Measurements from ENCODE around the gene NUP62.
"Not testable (repeated sequence)": the region's sequence is repeated elsewhere in the genome, so short reads cannot be mapped to it uniquely, and the experiment has no call there.

The NUP62 gene

GRCh38 chr19:49927526-49928264 is 1.6 kb downstream of the NUP62 start:
- ChIA-PET CTCF (interaction anchor here (1.1 to 2.5 kb wide), 4 partner anchors 8 to 47 kb away, joined by 3 to 8 read pairs (median 5); no protein-coding TSS in a partner anchor), POLR2A (interaction anchor here (0.9 to 2.3 kb wide), 2 partner anchors 16 to 30 kb away, joined by 3 to 15 read pairs; partner anchors contain the start of gene IL4I1)
- H3K4me3 ChIP-seq (ENCODE audit: control insufficient read depth in 1 of 7, extremely low read depth in 1 of 7, insufficient read depth in 4 of 7, low read depth in 2 of 7, low read length in 6 of 7), result peak overlapping the region in 3 of 7 experiments; percentile 26 to 93 (median 53)
- peak overlapping the region; percentile 29 to 71 for H3K27ac ChIP-seq (ENCODE audit: insufficient read depth in 1 of 2, low read depth in 1 of 2, low read length in 2 of 2, poor library complexity in 1 of 2, severe bottlenecking in 2 of 2)
- no peaks in the 10 kb centered on the region for H3K27me3 ChIP-seq (replicated peaks in 2 of 5; ENCODE audit: control insufficient read depth in 4 of 5, insufficient read depth in 5 of 5, low read length in 4 of 5)
- no peaks in the 10 kb centered on the region for H3K9me3 ChIP-seq (ENCODE audit: control extremely low read depth in 1 of 5, control insufficient read depth in 4 of 5, insufficient read depth in 2 of 5, low read depth in 1 of 5, low read length in 4 of 5)
- peaks cover 7 to 53% (median 32%) of the 10 kb centered on the region in 4 experiments for H3K36me3 ChIP-seq (ENCODE audit: control insufficient read depth in 4 of 4, insufficient read depth in 4 of 4, low read length in 3 of 4)
- DNase-seq, result no peak
- H3K4me1 ChIP-seq (ENCODE audit: control extremely low read depth in 1 of 4, control insufficient read depth in 4 of 4, insufficient read depth in 4 of 4, low read length in 3 of 4), result peaks cover 3 to 34% (median 27%) of the 10 kb centered on the region in 4 experiments
- WGBS (ENCODE audit: insufficient coverage), result 94% methylated on average over 11 of the region's 14 CpGs

DNA sequence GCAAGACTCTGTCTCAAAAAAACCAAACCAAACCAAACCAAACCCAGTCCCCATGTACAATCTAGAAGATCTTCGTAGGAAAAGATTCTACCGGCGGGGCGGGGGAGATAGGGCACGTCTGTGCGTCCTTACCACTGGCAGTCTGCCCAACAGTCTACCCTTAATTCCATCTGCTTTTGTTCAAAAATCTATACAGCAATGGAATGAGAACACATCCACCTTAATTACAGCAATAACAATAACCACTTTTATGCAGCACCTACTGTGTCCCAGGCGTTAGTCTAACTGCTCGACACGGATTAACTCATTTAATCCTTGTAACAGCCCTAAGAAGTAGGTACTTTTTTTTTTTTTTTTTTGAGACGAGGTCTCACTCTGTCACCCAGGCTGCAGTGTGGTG is 2.8 kb downstream of the NUP62 start:
- Histone ChIP-seq H3K36me3 (ENCODE audit: control insufficient read depth in 4 of 4, insufficient read depth in 4 of 4, low read length in 3 of 4) (peaks cover 7 to 58% (median 38%) of the 10 kb centered on the region in 4 experiments), H3K9me3 (ENCODE audit: control extremely low read depth in 1 of 5, control insufficient read depth in 4 of 5, insufficient read depth in 2 of 5, low read depth in 1 of 5, low read length in 4 of 5) (no peaks in the 10 kb centered on the region), H3K27ac (ENCODE audit: insufficient read depth in 1 of 2, low read depth in 1 of 2, low read length in 2 of 2, poor library complexity in 1 of 2, severe bottlenecking in 2 of 2) (peak overlapping the region in 1 of 2 experiments; percentile 71), H3K4me1 (ENCODE audit: control extremely low read depth in 1 of 4, control insufficient read depth in 4 of 4, insufficient read depth in 4 of 4, low read length in 3 of 4) (peaks cover 3 to 32% (median 30%) of the 10 kb centered on the region in 4 experiments), H3K27me3 (replicated peaks in 2 of 5; ENCODE audit: control insufficient read depth in 4 of 5, insufficient read depth in 5 of 5, low read length in 4 of 5) (no peaks in the 10 kb centered on the region), H3K4me3 (ENCODE audit: control insufficient read depth in 1 of 7, extremely low read depth in 1 of 7, insufficient read depth in 4 of 7, low read depth in 2 of 7, low read length in 6 of 7) (no peak overlapping the region)
- DNase-seq, result no peak
- CTCF ChIA-PET, result interaction anchor here (1.2 kb wide), 1 partner anchor 9 kb away, joined by 4 read pairs; no protein-coding TSS in a partner anchor
- POLR2A ChIA-PET, result no interaction called here
- 94% methylated on average over 7 of the region's 10 CpGs for WGBS (ENCODE audit: insufficient coverage)

DNA sequence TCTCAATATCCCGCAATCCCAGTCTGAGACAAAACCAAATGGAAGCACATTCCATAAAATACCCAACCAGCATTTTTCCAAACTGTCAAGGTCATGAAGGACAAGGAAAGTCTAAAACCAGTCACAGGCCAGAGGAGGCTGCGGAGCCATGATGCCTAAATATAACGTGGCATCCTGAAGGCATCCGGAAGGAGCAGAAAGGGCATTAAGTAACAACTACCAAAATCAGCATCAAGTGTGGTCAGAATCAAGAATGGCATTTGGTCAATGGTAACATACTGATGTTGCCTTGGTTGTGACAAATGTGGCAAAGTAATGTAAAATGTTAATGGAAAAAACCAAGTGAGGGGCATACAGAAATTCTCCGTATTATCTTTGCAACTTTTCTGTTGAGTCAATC is 3.8 kb downstream of the NUP62 start:
- ChIA-PET CTCF (no interaction called here), POLR2A (no interaction called here)
- H3K4me1 ChIP-seq (ENCODE audit: control extremely low read depth in 1 of 4, control insufficient read depth in 4 of 4, insufficient read depth in 4 of 4, low read length in 3 of 4), result peaks cover 3 to 32% (median 28%) of the 10 kb centered on the region in 4 experiments
- no peak overlapping the region for H3K27ac ChIP-seq (ENCODE audit: insufficient read depth in 1 of 2, low read depth in 1 of 2, low read length in 2 of 2, poor library complexity in 1 of 2, severe bottlenecking in 2 of 2)
- DNase-seq, result no peak
- 100% methylated on average over 2 of the region's 5 CpGs for WGBS (ENCODE audit: insufficient coverage)
- H3K9me3 ChIP-seq (ENCODE audit: control extremely low read depth in 1 of 5, control insufficient read depth in 4 of 5, insufficient read depth in 2 of 5, low read depth in 1 of 5, low read length in 4 of 5), result no peaks in the 10 kb centered on the region
- H3K4me3 ChIP-seq (ENCODE audit: control insufficient read depth in 1 of 7, extremely low read depth in 1 of 7, insufficient read depth in 4 of 7, low read depth in 2 of 7, low read length in 6 of 7), result no peak overlapping the region
- H3K27me3 ChIP-seq (replicated peaks in 2 of 5; ENCODE audit: control insufficient read depth in 4 of 5, insufficient read depth in 5 of 5, low read length in 4 of 5), result no peaks in the 10 kb centered on the region
- H3K36me3 ChIP-seq (ENCODE audit: control insufficient read depth in 4 of 4, insufficient read depth in 4 of 4, low read length in 3 of 4), result peaks cover 7 to 64% (median 43%) of the 10 kb centered on the region in 4 experiments

GRCh38 chr19:49924881-49925210 is 4.5 kb downstream of the NUP62 start:
- H3K4me1 ChIP-seq (ENCODE audit: control extremely low read depth in 1 of 4, control insufficient read depth in 4 of 4, insufficient read depth in 4 of 4, low read length in 3 of 4), result peaks cover 3 to 28% (median 26%) of the 10 kb centered on the region in 4 experiments
- DNase-seq; H3K27me3 ChIP-seq (replicated peaks in 2 of 5; ENCODE audit: control insufficient read depth in 4 of 5, insufficient read depth in 5 of 5, low read length in 4 of 5); H3K9me3 ChIP-seq (ENCODE audit: control extremely low read depth in 1 of 5, control insufficient read depth in 4 of 5, insufficient read depth in 2 of 5, low read depth in 1 of 5, low read length in 4 of 5); POLR2A ChIA-PET; CTCF ChIA-PET; H3K4me3 ChIP-seq (ENCODE audit: control insufficient read depth in 1 of 7, extremely low read depth in 1 of 7, insufficient read depth in 4 of 7, low read depth in 2 of 7, low read length in 6 of 7): not testable (repeated sequence)
- H3K36me3 ChIP-seq (ENCODE audit: control insufficient read depth in 4 of 4, insufficient read depth in 4 of 4, low read length in 3 of 4), result peaks cover 9 to 66% (median 44%) of the 10 kb centered on the region in 4 experiments
- H3K27ac ChIP-seq (ENCODE audit: insufficient read depth in 1 of 2, low read depth in 1 of 2, low read length in 2 of 2, poor library complexity in 1 of 2, severe bottlenecking in 2 of 2), result peak overlapping the region in 1 of 2 experiments; percentile 45
- WGBS (ENCODE audit: insufficient coverage), result 98% methylated on average over 7 of the region's 13 CpGs

- H3K9me3 ChIP-seq (ENCODE audit: control extremely low read depth in 1 of 5, control insufficient read depth in 4 of 5, insufficient read depth in 2 of 5, low read depth in 1 of 5, low read length in 4 of 5), result no peaks in the 10 kb centered on the region
- ChIA-PET POLR2A (no interaction called here), CTCF (no interaction called here)
- DNase-seq, result no peak
- no peaks in the 10 kb centered on the region for H3K27me3 ChIP-seq (replicated peaks in 2 of 5; ENCODE audit: control insufficient read depth in 4 of 5, insufficient read depth in 5 of 5, low read length in 4 of 5)
- WGBS (ENCODE audit: insufficient coverage), result 93% methylated on average over 15 of the region's 25 CpGs
- peak overlapping the region in 1 of 2 experiments; percentile 45 for H3K27ac ChIP-seq (ENCODE audit: insufficient read depth in 1 of 2, low read depth in 1 of 2, low read length in 2 of 2, poor library complexity in 1 of 2, severe bottlenecking in 2 of 2)
- H3K4me1 ChIP-seq (ENCODE audit: control extremely low read depth in 1 of 4, control insufficient read depth in 4 of 4, insufficient read depth in 4 of 4, low read length in 3 of 4), result peaks cover 3 to 23% (median 22%) of the 10 kb centered on the region in 4 experiments
- H3K36me3 ChIP-seq (ENCODE audit: control insufficient read depth in 4 of 4, insufficient read depth in 4 of 4, low read length in 3 of 4), result peaks cover 9 to 71% (median 44%) of the 10 kb centered on the region in 4 experiments
- no peak overlapping the region for H3K4me3 ChIP-seq (ENCODE audit: control insufficient read depth in 1 of 7, extremely low read depth in 1 of 7, insufficient read depth in 4 of 7, low read depth in 2 of 7, low read length in 6 of 7)
Measured at GRCh38 chr19:49924004-49924880, 5.1 kb downstream of the NUP62 start.

GRCh38 chr19:49923055-49924003 is 6.0 kb downstream of the NUP62 start:
- Histone ChIP-seq H3K9me3 (ENCODE audit: control extremely low read depth in 1 of 5, control insufficient read depth in 4 of 5, insufficient read depth in 2 of 5, low read depth in 1 of 5, low read length in 4 of 5) (no peaks in the 10 kb centered on the region), H3K4me1 (ENCODE audit: control extremely low read depth in 1 of 4, control insufficient read depth in 4 of 4, insufficient read depth in 4 of 4, low read length in 3 of 4) (peaks cover 3 to 18% (median 14%) of the 10 kb centered on the region in 4 experiments), H3K27me3 (replicated peaks in 2 of 5; ENCODE audit: control insufficient read depth in 4 of 5, insufficient read depth in 5 of 5, low read length in 4 of 5) (no peaks in the 10 kb centered on the region), H3K27ac (ENCODE audit: insufficient read depth in 1 of 2, low read depth in 1 of 2, low read length in 2 of 2, poor library complexity in 1 of 2, severe bottlenecking in 2 of 2) (peak overlapping the region in 1 of 2 experiments; percentile 29), H3K4me3 (ENCODE audit: control insufficient read depth in 1 of 7, extremely low read depth in 1 of 7, insufficient read depth in 4 of 7, low read depth in 2 of 7, low read length in 6 of 7) (no peak overlapping the region), H3K36me3 (ENCODE audit: control insufficient read depth in 4 of 4, insufficient read depth in 4 of 4, low read length in 3 of 4) (peaks cover 11 to 76% (median 45%) of the 10 kb centered on the region in 4 experiments)
- DNase-seq, result no peak
- POLR2A ChIA-PET, result no interaction called here
- 94% methylated on average over 29 of the region's 31 CpGs for WGBS (ENCODE audit: insufficient coverage)
- CTCF ChIA-PET, result no interaction called here
